ENCODE results near the gene CYB5RL.

DNA sequence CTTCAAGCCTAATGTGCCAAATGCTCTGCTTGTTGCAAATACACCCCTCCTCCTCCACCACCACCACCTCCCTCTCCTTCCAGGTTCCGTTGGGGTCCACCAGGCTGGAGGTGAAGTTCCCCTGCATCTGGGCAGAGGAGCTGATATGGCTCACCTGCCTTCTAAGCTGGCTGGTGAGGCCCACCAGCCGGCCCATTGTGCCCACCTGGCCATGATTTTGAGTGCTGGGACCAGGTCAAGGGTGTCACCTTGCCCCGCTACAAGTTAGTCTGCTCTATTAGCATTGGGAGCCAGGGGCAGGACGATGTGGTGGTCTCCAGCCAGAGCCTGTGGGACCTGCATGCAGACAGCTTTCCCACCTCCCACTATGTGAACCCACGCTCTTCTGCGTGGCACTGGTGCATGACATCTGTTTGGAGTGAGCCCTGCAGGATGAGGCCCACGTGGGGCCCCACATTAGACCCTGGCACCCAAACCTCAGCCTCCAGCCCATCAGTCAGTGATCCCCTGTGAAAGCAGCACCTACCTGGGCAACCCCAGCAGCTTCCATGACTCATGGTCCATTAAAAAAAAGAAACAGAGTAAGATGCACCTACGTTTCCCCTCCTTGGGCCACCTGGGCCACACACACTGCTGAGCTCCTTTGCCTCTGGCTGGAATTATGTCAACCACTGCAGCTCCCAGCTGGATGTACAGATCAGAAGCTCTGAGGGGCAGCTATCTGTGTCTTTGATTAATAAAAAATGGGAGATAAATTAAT is 31.4 kb downstream of the CYB5RL start:
- TF ChIP-seq, protein P1, sequence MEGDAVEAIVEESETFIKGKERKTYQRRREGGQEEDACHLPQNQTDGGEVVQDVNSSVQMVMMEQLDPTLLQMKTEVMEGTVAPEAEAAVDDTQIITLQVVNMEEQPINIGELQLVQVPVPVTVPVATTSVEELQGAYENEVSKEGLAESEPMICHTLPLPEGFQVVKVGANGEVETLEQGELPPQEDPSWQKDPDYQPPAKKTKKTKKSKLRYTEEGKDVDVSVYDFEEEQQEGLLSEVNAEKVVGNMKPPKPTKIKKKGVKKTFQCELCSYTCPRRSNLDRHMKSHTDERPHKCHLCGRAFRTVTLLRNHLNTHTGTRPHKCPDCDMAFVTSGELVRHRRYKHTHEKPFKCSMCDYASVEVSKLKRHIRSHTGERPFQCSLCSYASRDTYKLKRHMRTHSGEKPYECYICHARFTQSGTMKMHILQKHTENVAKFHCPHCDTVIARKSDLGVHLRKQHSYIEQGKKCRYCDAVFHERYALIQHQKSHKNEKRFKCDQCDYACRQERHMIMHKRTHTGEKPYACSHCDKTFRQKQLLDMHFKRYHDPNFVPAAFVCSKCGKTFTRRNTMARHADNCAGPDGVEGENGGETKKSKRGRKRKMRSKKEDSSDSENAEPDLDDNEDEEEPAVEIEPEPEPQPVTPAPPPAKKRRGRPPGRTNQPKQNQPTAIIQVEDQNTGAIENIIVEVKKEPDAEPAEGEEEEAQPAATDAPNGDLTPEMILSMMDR (IDR thresholded peaks at IDR 0.05; ENCODE audit: poor library complexity) = no peak
- no peak for TF ChIP-seq EZH2phosphoT487 (IDR thresholded peaks at IDR 0.05; ENCODE audit: low read depth, severe bottlenecking, unreplicated experiment)
